ENCODE measurements around the gene NPIPB2.
A peak's percentile ranks its signal among the peaks of the same experiment; 100 is the strongest.

Gene NPIPB2

GRCh38 chr16:11913425-11914079, 28.3 kb downstream of the NPIPB2 start:
- peak overlapping the region; percentile 92 for H3K4me3 ChIP-seq (ENCODE audit: control insufficient read depth, low read depth, low read length)
- peak; percentile 66 for DNase-seq (ENCODE audit: low read depth)
- no peak for TF ChIP-seq CTCF (conservative IDR thresholded peaks at IDR 0.05; ENCODE audit: control insufficient read depth, insufficient read depth, low read depth, low read length)

GRCh38 chr16:11909653-11910545, 31.9 kb downstream of the NPIPB2 start:
- TF ChIP-seq CTCF (conservative IDR thresholded peaks at IDR 0.05; ENCODE audit: control insufficient read depth, insufficient read depth, low read depth, low read length), result no peak
- peak; percentile 43 for DNase-seq (ENCODE audit: low read depth)
- no peak overlapping the region for H3K4me3 ChIP-seq (ENCODE audit: control insufficient read depth, low read depth, low read length)

- no peak for TF ChIP-seq CTCF (conservative IDR thresholded peaks at IDR 0.05; ENCODE audit: control insufficient read depth, insufficient read depth, low read depth, low read length)
- H3K4me3 ChIP-seq (ENCODE audit: control insufficient read depth, low read depth, low read length), result no peak overlapping the region
- no peak for DNase-seq (ENCODE audit: low read depth)
Measured at GRCh38 chr16:11907160-11907970, 34.5 kb downstream of the NPIPB2 start.

GRCh38 chr16:11903906-11904305, 37.9 kb downstream of the NPIPB2 start:
- no peak for TF ChIP-seq CTCF (conservative IDR thresholded peaks at IDR 0.05; ENCODE audit: control insufficient read depth, insufficient read depth, low read depth, low read length)
- DNase-seq (ENCODE audit: low read depth), result no peak
- H3K4me3 ChIP-seq (ENCODE audit: control insufficient read depth, low read depth, low read length), result no peak overlapping the region

- no peak overlapping the region for H3K4me3 ChIP-seq (ENCODE audit: control insufficient read depth, low read depth, low read length)
- no peak for TF ChIP-seq CTCF (conservative IDR thresholded peaks at IDR 0.05; ENCODE audit: control insufficient read depth, insufficient read depth, low read depth, low read length)
- no peak for DNase-seq (ENCODE audit: low read depth)
Measured at GRCh38 chr16:11901091-11901490, 40.8 kb downstream of the NPIPB2 start.

- no peak for TF ChIP-seq CTCF (conservative IDR thresholded peaks at IDR 0.05; ENCODE audit: control insufficient read depth, insufficient read depth, low read depth, low read length)
- peak; percentile 83 for DNase-seq (ENCODE audit: low read depth)
- H3K4me3 ChIP-seq (ENCODE audit: control insufficient read depth, low read depth, low read length), result no peak overlapping the region
Measured at GRCh38 chr16:11896486-11897176, 45.2 kb downstream of the NPIPB2 start.

All from fibroblast of mammary gland (primary cell).